ENCODE results near the gene CNTN3. TPM values are rescaled to one million over a fixed set of nuclear protein-coding genes. Genes with fewer than 3 reads are reported as not detected.

Gene CNTN3
- total RNA-seq, 4 donors from 2014 or later: 0.29 to 19.7 (median 7.8) TPM

DNA sequence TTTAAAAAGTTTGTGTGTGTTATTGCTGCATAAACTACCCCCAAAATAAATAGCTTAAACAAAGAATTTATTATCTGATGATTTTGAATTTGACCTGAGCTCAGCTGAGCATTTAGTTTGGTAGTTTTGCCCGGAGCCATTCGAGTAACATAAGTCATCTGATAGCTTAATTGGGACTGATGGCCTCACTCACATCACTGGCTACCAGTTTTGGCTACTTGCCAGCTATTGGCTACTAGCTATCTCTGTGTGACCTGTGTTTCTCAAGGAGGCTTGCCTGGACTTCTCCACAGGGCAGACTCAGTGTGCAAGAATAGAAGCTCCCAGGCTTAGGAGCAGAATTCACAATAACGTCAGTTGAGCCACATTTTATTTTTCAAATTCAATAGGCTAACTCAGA, 9.0 kb downstream of the CNTN3 start:
- no peak for DNase-seq
- intact Hi-C loops (cut with DNase I; ENCODE audit: low total_unique reads): no loop called here
- peaks cover 0 to 3% of the 10 kb centered on the region in 2 donors for H3K27me3 ChIP-seq
- no peaks in the 10 kb centered on the region for H3K36me3 ChIP-seq
- H3K9me3 ChIP-seq: no peaks in the 10 kb centered on the region
- no peak overlapping the region for H3K27ac ChIP-seq
- no peaks in the 10 kb centered on the region for H3K4me1 ChIP-seq
- no peak overlapping the region for H3K4me3 ChIP-seq
- TF ChIP-seq POLR2A (IDR thresholded peaks at IDR 0.05): no peak
- TF ChIP-seq, protein P1, sequence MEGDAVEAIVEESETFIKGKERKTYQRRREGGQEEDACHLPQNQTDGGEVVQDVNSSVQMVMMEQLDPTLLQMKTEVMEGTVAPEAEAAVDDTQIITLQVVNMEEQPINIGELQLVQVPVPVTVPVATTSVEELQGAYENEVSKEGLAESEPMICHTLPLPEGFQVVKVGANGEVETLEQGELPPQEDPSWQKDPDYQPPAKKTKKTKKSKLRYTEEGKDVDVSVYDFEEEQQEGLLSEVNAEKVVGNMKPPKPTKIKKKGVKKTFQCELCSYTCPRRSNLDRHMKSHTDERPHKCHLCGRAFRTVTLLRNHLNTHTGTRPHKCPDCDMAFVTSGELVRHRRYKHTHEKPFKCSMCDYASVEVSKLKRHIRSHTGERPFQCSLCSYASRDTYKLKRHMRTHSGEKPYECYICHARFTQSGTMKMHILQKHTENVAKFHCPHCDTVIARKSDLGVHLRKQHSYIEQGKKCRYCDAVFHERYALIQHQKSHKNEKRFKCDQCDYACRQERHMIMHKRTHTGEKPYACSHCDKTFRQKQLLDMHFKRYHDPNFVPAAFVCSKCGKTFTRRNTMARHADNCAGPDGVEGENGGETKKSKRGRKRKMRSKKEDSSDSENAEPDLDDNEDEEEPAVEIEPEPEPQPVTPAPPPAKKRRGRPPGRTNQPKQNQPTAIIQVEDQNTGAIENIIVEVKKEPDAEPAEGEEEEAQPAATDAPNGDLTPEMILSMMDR (IDR thresholded peaks at IDR 0.05): no peak

DNA sequence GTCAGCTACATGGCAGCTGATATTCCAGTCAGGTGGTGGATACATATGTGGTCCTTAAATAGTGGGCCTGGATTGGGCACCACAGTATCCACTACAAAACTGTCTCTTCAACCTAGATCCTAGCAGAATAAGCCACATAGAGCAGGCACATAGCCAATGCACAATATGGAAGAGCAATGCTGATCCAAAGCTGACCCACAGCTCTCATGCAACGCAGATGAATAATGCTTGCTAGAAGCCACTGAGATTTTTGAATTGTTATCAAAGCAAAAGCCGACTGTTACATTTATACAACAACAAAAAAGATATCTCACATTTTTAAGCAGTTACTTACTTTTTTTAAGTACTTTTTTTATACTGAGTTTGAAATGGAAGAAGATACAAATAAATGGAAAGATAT, 11.2 kb downstream of the CNTN3 start:
- H3K27me3 ChIP-seq: no peaks in the 10 kb centered on the region
- intact Hi-C loops (cut with DNase I; ENCODE audit: low total_unique reads): no loop called here

DNA sequence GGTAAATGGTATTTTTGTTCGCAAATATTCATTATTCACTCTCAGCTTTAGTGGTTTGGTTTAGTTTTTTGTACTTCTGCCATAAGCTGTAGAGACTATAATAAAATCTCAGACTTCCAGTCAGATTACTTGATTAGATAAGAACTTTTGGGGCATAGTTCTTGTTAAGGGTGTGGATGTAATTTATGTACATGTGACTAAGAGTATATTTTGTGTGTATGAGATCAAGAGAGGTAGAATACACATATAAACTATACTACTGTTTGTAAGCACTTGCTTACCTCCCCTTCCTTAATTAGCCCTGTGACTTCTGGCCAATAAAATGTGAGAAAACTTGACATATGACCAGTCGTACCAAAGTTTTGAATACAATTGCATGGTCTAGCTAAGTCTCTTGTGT, 12.0 kb downstream of the CNTN3 start:
- Histone ChIP-seq H3K27me3 (no peaks in the 10 kb centered on the region), H3K4me1 (no peaks in the 10 kb centered on the region), H3K36me3 (no peaks in the 10 kb centered on the region), H3K9me3 (no peaks in the 10 kb centered on the region), H3K27ac (no peak overlapping the region), H3K4me3 (no peak overlapping the region)
- no peak for DNase-seq
- intact Hi-C loops (cut with DNase I; ENCODE audit: low total_unique reads): no loop called here
- TF ChIP-seq, protein P1 (IDR thresholded peaks at IDR 0.05): no peak

More for the DNA sequence above, 11.2 kb downstream of the CNTN3 start:
- Histone ChIP-seq H3K27ac (no peak overlapping the region), H3K4me1 (no peaks in the 10 kb centered on the region), H3K9me3 (no peaks in the 10 kb centered on the region), H3K4me3 (no peak overlapping the region), H3K36me3 (no peaks in the 10 kb centered on the region)
- DNase-seq: no peak
- TF ChIP-seq, protein P1 (IDR thresholded peaks at IDR 0.05): no peak
- no peak for TF ChIP-seq POLR2A (IDR thresholded peaks at IDR 0.05)

DNA sequence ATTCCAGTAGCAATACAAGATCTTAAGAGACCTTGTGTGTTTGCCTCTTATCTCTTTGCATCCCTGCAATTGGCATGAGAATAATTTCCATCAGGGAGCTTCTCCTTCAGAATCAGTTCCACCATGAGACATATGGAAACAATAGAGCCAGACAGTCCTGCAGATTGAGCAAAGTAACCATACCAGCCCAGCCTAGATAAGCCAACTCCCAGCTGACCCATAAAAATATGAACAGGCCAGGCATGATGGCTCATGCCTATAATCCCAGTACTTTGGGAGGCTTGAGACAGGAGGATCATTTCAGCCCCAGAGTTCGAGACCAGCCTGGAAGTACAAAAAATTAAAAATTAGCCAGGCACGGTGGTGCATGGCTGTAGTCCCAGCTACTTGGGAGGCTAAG, 12.7 kb downstream of the CNTN3 start:
- Histone ChIP-seq H3K27me3 (no peaks in the 10 kb centered on the region), H3K36me3 (no peaks in the 10 kb centered on the region), H3K27ac (no peak overlapping the region), H3K4me3 (no peak overlapping the region), H3K9me3 (no peaks in the 10 kb centered on the region), H3K4me1 (no peaks in the 10 kb centered on the region)
- intact Hi-C loops (cut with DNase I; ENCODE audit: low total_unique reads): no loop called here
- DNase-seq: no peak
- no peak for TF ChIP-seq POLR2A (IDR thresholded peaks at IDR 0.05)
- TF ChIP-seq, protein P1 (IDR thresholded peaks at IDR 0.05): no peak

DNA sequence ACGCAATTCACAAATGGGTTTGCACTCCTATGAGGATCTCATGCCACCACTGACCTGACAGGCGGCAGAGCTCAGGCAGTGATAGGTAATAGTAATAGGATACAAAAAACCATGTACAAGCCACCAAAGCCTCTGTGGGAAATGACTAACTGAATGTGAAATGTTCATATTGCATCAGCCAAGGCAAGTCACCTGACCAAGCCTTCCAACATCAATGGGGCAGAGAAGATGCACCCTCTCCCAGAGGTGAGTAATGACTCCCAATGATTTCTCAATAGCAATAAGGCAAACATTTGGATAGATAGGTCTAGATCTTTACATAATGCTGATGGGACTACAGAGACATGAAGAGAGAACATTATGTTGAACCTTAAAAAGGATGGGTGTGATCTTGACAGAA, 14.9 kb downstream of the CNTN3 start:
- no peak for TF ChIP-seq POLR2A (IDR thresholded peaks at IDR 0.05)
- TF ChIP-seq, protein P1 (IDR thresholded peaks at IDR 0.05): no peak
- H3K4me3 ChIP-seq: no peak overlapping the region
- H3K4me1 ChIP-seq: no peaks in the 10 kb centered on the region
- no peaks in the 10 kb centered on the region for H3K36me3 ChIP-seq
- H3K9me3 ChIP-seq: no peaks in the 10 kb centered on the region
- no peak overlapping the region for H3K27ac ChIP-seq
- intact Hi-C loops (cut with DNase I; ENCODE audit: low total_unique reads): no loop called here
- no peaks in the 10 kb centered on the region for H3K27me3 ChIP-seq
- no peak for DNase-seq

All from uterus (tissue), 4 donors.